H1 (cell line): Measurements from ENCODE around the gene APMAP. TPM values are rescaled to one million over a fixed set of nuclear protein-coding genes. Genes with fewer than 3 reads are reported as not detected.

Source experiments
- CTCF ChIA-PET: fragments of 300-600 bp; sonication (Branson Sonifier 250); formaldehyde crosslinking; loops from one replicate; lab custom pipeline; 2021; ENCODE audit not compliant: partially characterized antibody; lab: Charles Lee
- POLR2A ChIA-PET: fragments of 300-600 bp; sonication (Branson Sonifier 250); formaldehyde crosslinking; loops from one replicate; lab custom pipeline; 2021; ENCODE audit warnings: inconsistent platforms; ENCODE audit not compliant: partially characterized antibody; lab: Charles Lee
- DNase-seq, 2 experiments: peaks; one replicate each; pipeline versions ENCODE4 v3.0.0 to v3.0.0-alpha.2; 2010 to 2022; ENCODE audit warnings: low spot score in 2 of 2, low read depth in 1 of 2, mixed read lengths in 1 of 2
- FAIRE-seq: peaks from 2 replicates; lab custom pipeline; 2011; peaks lifted over from hg19 to GRCh38; lab: Jason Lieb, UNC
- H2AFZ ChIP-seq: 2 replicates; pipeline ENCODE4 v1.8.1; 2012; ENCODE audit warnings: low read length, inconsistent platforms
- H2AK5ac ChIP-seq: 2 replicates; pipeline ENCODE4 v1.6.1; 2013; ENCODE audit warnings: low read depth, low read length
- H2BK120ac ChIP-seq: replicated peaks from 2 replicates; pipeline ENCODE3; 2013; ENCODE audit warnings: low read depth, low read length, inconsistent platforms
- H2BK12ac ChIP-seq: 2 replicates; pipeline ENCODE4 v1.6.1; 2013; ENCODE audit warnings: low read depth, low read length
- H2BK15ac ChIP-seq: 2 replicates; pipeline ENCODE4 v1.6.1; 2013; ENCODE audit warnings: low read length
- H2BK20ac ChIP-seq: 2 replicates; pipeline ENCODE4 v1.6.1; 2013; ENCODE audit warnings: low read length
- H2BK5ac ChIP-seq: 2 replicates; pipeline ENCODE4 v1.6.1; 2013; ENCODE audit warnings: low read depth, low read length
- H3K14ac ChIP-seq: 2 replicates; pipeline ENCODE4 v1.6.1; 2013; ENCODE audit warnings: inconsistent platforms; ENCODE audit not compliant: insufficient read length
- H3K18ac ChIP-seq: 2 replicates; pipeline ENCODE4 v1.6.1; 2013; ENCODE audit warnings: low read length; ENCODE audit errors: extremely low read depth
- H3K23ac ChIP-seq: 2 replicates; pipeline ENCODE4 v1.6.1; 2013; ENCODE audit warnings: inconsistent platforms; ENCODE audit not compliant: insufficient read length
- H3K23me2 ChIP-seq: 2 replicates; pipeline ENCODE4 v1.6.1; 2013; ENCODE audit warnings: low read depth, low read length
- H3K27ac ChIP-seq: 2 replicates; pipeline ENCODE4 v1.6.1; 2011; ENCODE audit warnings: low read depth, low read length, inconsistent platforms
- H3K27me3 ChIP-seq, 4 experiments: replicated peaks in 1 of 4; 1 replicate in 1 of 4; 2 replicates in 3 of 4; pipeline versions ENCODE4 v1.6.1 to v1.8.1; 2011 to 2013; ENCODE audit warnings: low read length in 3 of 4, mild to moderate bottlenecking in 3 of 4, inconsistent platforms in 2 of 4, mixed read lengths in 2 of 4, moderate library complexity in 1 of 4; ENCODE audit not compliant: control insufficient read depth in 3 of 4, insufficient read depth in 3 of 4; ENCODE audit errors: extremely low read depth in 1 of 4
- H3K36me3 ChIP-seq, 4 experiments: 2 replicates each; pipeline versions ENCODE4 v1.6.1 to v1.8.1; 2011 to 2013; ENCODE audit warnings: mild to moderate bottlenecking in 4 of 4, low read length in 3 of 4, moderate library complexity in 2 of 4, control low read depth in 1 of 4, inconsistent platforms in 1 of 4; ENCODE audit not compliant: insufficient read depth in 4 of 4, control insufficient read depth in 2 of 4
- H3K4ac ChIP-seq: replicated peaks from 2 replicates; pipeline ENCODE3; 2013; ENCODE audit warnings: low read length, low read depth, mixed read lengths, inconsistent platforms; ENCODE audit not compliant: insufficient read length
- H3K4me1 ChIP-seq, 4 experiments: replicated peaks in 1 of 4; 1 replicate in 1 of 4; 2 replicates in 3 of 4; pipeline versions ENCODE4 v1.6.1 to v1.8.1; 2011 to 2013; ENCODE audit warnings: low read length in 3 of 4, inconsistent platforms in 2 of 4, mixed read lengths in 1 of 4; ENCODE audit not compliant: insufficient read depth in 4 of 4, control insufficient read depth in 3 of 4
- H3K4me2 ChIP-seq, 2 experiments: 2 replicates each; pipeline versions ENCODE4 v1.6.1 to v1.8.1; 2011 to 2013; ENCODE audit warnings: low read depth in 2 of 2, low read length in 2 of 2, control low read depth in 1 of 2, inconsistent platforms in 1 of 2, mild to moderate bottlenecking in 1 of 2; ENCODE audit not compliant: insufficient read depth in 1 of 2
- H3K4me3 ChIP-seq, 4 experiments: fragments of 200-600, 300-600 bp in 1 of 4; sonication (generic), shearing (Covaris generic), sonication (Bioruptor Twin) in 1 of 4; 2 replicates each; pipeline versions ENCODE4 v1.5.1 to v1.8.1; 2011 to 2016; ENCODE audit warnings: low read length in 4 of 4, low read depth in 3 of 4, control low read depth in 2 of 4, inconsistent platforms in 2 of 4, mild to moderate bottlenecking in 2 of 4, mixed read lengths in 1 of 4, moderate library complexity in 1 of 4; ENCODE audit not compliant: insufficient read depth in 2 of 4; ENCODE audit errors: extremely low read depth in 1 of 4
- H3K56ac ChIP-seq: replicated peaks from 2 replicates; pipeline ENCODE3; 2013; ENCODE audit warnings: low read depth, mild to moderate bottlenecking, mixed read lengths, low read length, inconsistent platforms; ENCODE audit not compliant: insufficient read length
- H3K79me1 ChIP-seq: 2 replicates; pipeline ENCODE4 v1.6.1; 2013; ENCODE audit warnings: low read depth, low read length, control low read depth
- H3K79me2 ChIP-seq, 2 experiments: 2 replicates each; pipeline versions ENCODE4 v1.6.1 to v1.8.1; 2012 to 2013; ENCODE audit warnings: low read length in 2 of 2, mild to moderate bottlenecking in 2 of 2, inconsistent platforms in 1 of 2; ENCODE audit not compliant: insufficient read depth in 2 of 2, control insufficient read depth in 1 of 2
- H3K9ac ChIP-seq, 4 experiments: replicated peaks in 1 of 4; 1 replicate in 1 of 4; 2 replicates in 3 of 4; pipeline versions ENCODE4 v1.6.1 to v1.8.1; 2011 to 2013; ENCODE audit warnings: low read depth in 3 of 4, low read length in 3 of 4, control low read depth in 2 of 4, mild to moderate bottlenecking in 2 of 4, moderate library complexity in 2 of 4, inconsistent platforms in 1 of 4; ENCODE audit errors: extremely low read depth in 1 of 4
- H3K9me3 ChIP-seq, 2 experiments: 2 replicates each; pipeline versions ENCODE4 v1.6.1 to v1.8.1; 2012 to 2013; ENCODE audit warnings: mild to moderate bottlenecking in 2 of 2, moderate library complexity in 2 of 2, control low read depth in 1 of 2, inconsistent platforms in 1 of 2, low read depth in 1 of 2, low read length in 1 of 2, mixed read lengths in 1 of 2; ENCODE audit not compliant: insufficient read depth in 2 of 2
- H4K20me1 ChIP-seq, 2 experiments: replicated peaks in 1 of 2; 2 replicates each; pipeline versions ENCODE3 to v1.8.1; 2011 to 2013; ENCODE audit warnings: inconsistent platforms in 2 of 2, low read length in 2 of 2, mild to moderate bottlenecking in 1 of 2; ENCODE audit not compliant: insufficient read depth in 2 of 2, control insufficient read depth in 1 of 2
- H4K5ac ChIP-seq: 2 replicates; pipeline ENCODE4 v1.6.1; 2013; ENCODE audit warnings: low read length, low read depth, mixed read lengths, inconsistent platforms; ENCODE audit not compliant: insufficient read length
- H4K8ac ChIP-seq: 2 replicates; pipeline ENCODE4 v1.8.0; 2013; ENCODE audit warnings: mild to moderate bottlenecking, moderate library complexity, low read length, inconsistent platforms; ENCODE audit not compliant: insufficient read depth; ENCODE audit errors: extremely low read depth
- H4K91ac ChIP-seq: replicated peaks from 2 replicates; pipeline ENCODE3; 2013; ENCODE audit warnings: low read length, mixed read lengths, inconsistent platforms; ENCODE audit not compliant: insufficient read length
- BACH1 ChIP-seq: IDR thresholded peaks from 2 replicates; pipeline ENCODE4 v1.6.1; 2012; ENCODE audit warnings: low read length, improper control_type of control experiment
- CBX5 ChIP-seq: fragments of 300-800, 300-1000 bp; sonication (generic); IDR thresholded peaks from 2 replicates; pipeline ENCODE4 v1.7.1; 2016; ENCODE audit warnings: antibody characterized with exemption, low read length, low read depth
- CTCF ChIP-seq, 3 experiments: IDR thresholded peaks; 1 replicate in 2 of 3; 2 replicates in 1 of 3; pipeline versions ENCODE4 v1.5.1 to v1.6.1; 2011; ENCODE audit warnings: low read length in 3 of 3, mild to moderate bottlenecking in 3 of 3, inconsistent platforms in 2 of 3, low read depth in 1 of 3, moderate library complexity in 1 of 3; ENCODE audit not compliant: insufficient read depth in 1 of 3; ENCODE audit errors: control extremely low read depth in 1 of 3
- HDAC6 ChIP-seq: IDR thresholded peaks from one replicate; pipeline ENCODE4 v1.7.1; 2012; ENCODE audit warnings: low read depth, mild to moderate bottlenecking, inconsistent platforms, low read length, moderate library complexity
- JUND ChIP-seq: IDR thresholded peaks from 2 replicates; pipeline ENCODE4 v1.6.1; 2011; ENCODE audit warnings: mild to moderate bottlenecking, improper control_type of control experiment, low read length
- PHF8 ChIP-seq: fragments of 200-600 bp; sonication (generic); conservative IDR thresholded peaks from 2 replicates; pipeline ENCODE4 v1.7.1; 2012; ENCODE audit warnings: low read depth, mild to moderate bottlenecking, inconsistent platforms, low read length, moderate library complexity
- SIRT6 ChIP-seq: IDR thresholded peaks from one replicate; pipeline ENCODE4 v1.7.1; 2012; ENCODE audit warnings: low read length, inconsistent platforms
- SP4 ChIP-seq: IDR thresholded peaks from 2 replicates; pipeline ENCODE4 v1.6.1; 2012; ENCODE audit warnings: low read length, inconsistent platforms
- WGBS, 2 experiments: shearing (Covaris generic) in 1 of 2; methylation state at CpG; one replicate each; pipeline versions ENCODE4 v1.1.6 to v1.1.7; 2013 to 2015; ENCODE audit warnings: low lambda C conversion rate in 2 of 2, mixed read lengths in 2 of 2, inconsistent platforms in 1 of 2, low coverage in 1 of 2, missing lambda C conversion rate in 1 of 2; ENCODE audit not compliant: insufficient replicate concordance in 2 of 2, insufficient coverage in 1 of 2, insufficient read length in 1 of 2; ENCODE audit errors: extremely low coverage in 1 of 2, missing lambda C conversion rate in 1 of 2; 5-methylcytosine and 5-hydroxymethylcytosine counted together
- polyA plus RNA-seq, 7 experiments: library from polyadenylated mRNA; depleted of rRNA in 3 of 7; stranded (reverse) in 5 of 7; unstranded in 2 of 7; fragments of >200 nt in 5 of 7; fragments of 200-250 nt in 2 of 7; gene quantifications; 1 replicate in 5 of 7; 2 replicates in 1 of 7; 4 replicates in 1 of 7; pipeline versions ENCODE4 v1.2.1 to v1.2.3, GENCODE V29; 2011 to 2013; ENCODE audit warnings: missing spikeins in 2 of 7, mixed read lengths in 2 of 7
- total RNA-seq: library from RNA; stranded (reverse); fragmentation: NEBNext Ultra II Directional; extraction: Animal tissue kit (Norgen Biotek cat#: 25700); gene quantifications from 2 replicates; pipeline ENCODE4 v1.2.1, GENCODE V29; 2021
- TF ChIP-seq, protein P1 (sequence below): IDR thresholded peaks from 2 replicates; pipeline ENCODE4 v1.6.1; 2012; ENCODE audit warnings: inconsistent platforms

APMAP gene
- total and polyA plus RNA-seq, 2 of the 8 experiments (the other 6 are each of a cell fraction or from before 2014, with no cell fraction given), result 31.3 to 66.0 TPM

GRCh38 chr20:24943196-24943595, 49.4 kb downstream of the APMAP start:
- Histone ChIP-seq H3K4me2 (no peak overlapping the region), H3K23ac (no peak overlapping the region), H3K27ac (no peak overlapping the region), H3K23me2 (no peaks in the 10 kb centered on the region), H3K14ac (no peak overlapping the region), H2BK12ac (no peak overlapping the region), H2BK120ac (no peak overlapping the region), H3K4ac (no peak overlapping the region), H3K4me3 (no peak overlapping the region), H2AFZ (no peak overlapping the region), H3K9me3 (0 out of 4 replicates have a peak, but pooled peaks cover 0 to 9% of the 10 kb centered on the region in 2 experiments), H4K20me1 (no peaks in the 10 kb centered on the region), H2AK5ac (no peak overlapping the region), H3K18ac (no peak overlapping the region), H3K79me2 (no peaks in the 10 kb centered on the region), H2BK20ac (no peak overlapping the region), H3K27me3 (no peaks in the 10 kb centered on the region), H3K79me1 (no peaks in the 10 kb centered on the region), H3K9ac (no peak overlapping the region), H2BK15ac (no peak overlapping the region), H3K36me3 (no peaks in the 10 kb centered on the region), H4K91ac (no peak overlapping the region), H3K4me1 (no peaks in the 10 kb centered on the region), H4K8ac (no peak overlapping the region), H3K56ac (no peak overlapping the region), H2BK5ac (no peak overlapping the region), H4K5ac (no peak overlapping the region)
- DNase-seq, result peak in 1 of 2 experiments; percentile 14
- WGBS, 2 experiments, result 81% methylated on average over 4 of the region's 4 CpGs; no CpG with 5 or more reads in 1 of the 2 experiments
- FAIRE-seq, result no peak
- ChIA-PET CTCF (interaction anchor here (0.9 to 3.6 kb wide), 2 partner anchors 12 to 842 kb away, joined by 3 to 16 read pairs; no protein-coding TSS in a partner anchor), POLR2A (interaction anchor here (1.0 kb wide), 1 partner anchor 13 kb away, joined by 3 read pairs; no protein-coding TSS in a partner anchor)
- TF ChIP-seq HDAC6 (no peak), BACH1 (no peak), PHF8 (no peak), CBX5 (no peak), SIRT6 (no peak), JUND (no peak), CTCF (IDR thresholded peaks at IDR 0.05; ENCODE audit: control extremely low read depth in 1 of 3, insufficient read depth in 1 of 3, low read depth in 1 of 3, low read length in 3 of 3) (no peak), SP4 (no peak)
- TF ChIP-seq, protein P1, sequence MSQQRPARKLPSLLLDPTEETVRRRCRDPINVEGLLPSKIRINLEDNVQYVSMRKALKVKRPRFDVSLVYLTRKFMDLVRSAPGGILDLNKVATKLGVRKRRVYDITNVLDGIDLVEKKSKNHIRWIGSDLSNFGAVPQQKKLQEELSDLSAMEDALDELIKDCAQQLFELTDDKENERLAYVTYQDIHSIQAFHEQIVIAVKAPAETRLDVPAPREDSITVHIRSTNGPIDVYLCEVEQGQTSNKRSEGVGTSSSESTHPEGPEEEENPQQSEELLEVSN, result no peak
